ENCODE results near the gene C11orf97. TPM values are rescaled to one million over a fixed set of nuclear protein-coding genes. Genes with fewer than 3 reads are reported as not detected.

Gene C11orf97
- total and polyA plus RNA-seq, 2 experiments from 2014 or later, result not detected

- TF ChIP-seq POLR2AphosphoS5 (IDR thresholded peaks at IDR 0.05; ENCODE audit: low read depth), result no peak
Observed at GRCh38 chr11:94536386-94536785, 24.1 kb downstream of the C11orf97 start (continued).

- H3K4me2 ChIP-seq, result no peak overlapping the region
- H3K27ac ChIP-seq (ENCODE audit: low read depth), result no peak overlapping the region
- no peak for ATAC-seq
- no peaks in the 10 kb centered on the region for H3K36me3 ChIP-seq (ENCODE audit: insufficient read depth)
- DNase-seq (ENCODE audit: low spot score), result no peak
- no peaks in the 10 kb centered on the region for H3K9me2 ChIP-seq (ENCODE audit: insufficient read depth)
- Mint-ChIP-seq H3K4me1 (peaks cover 4% of the 10 kb centered on the region; the same call in 1 of the 3 replicates), H3K9me3 (no peaks in the 10 kb centered on the region), H3K36me3 (ENCODE audit: low read depth) (no peaks in the 10 kb centered on the region), H3K4me3 (no peak overlapping the region), H3K27ac (no peak overlapping the region), H3K27me3 (ENCODE audit: insufficient read depth, low read depth, poor library complexity) (peaks cover 5% of the 10 kb centered on the region)
- no peaks in the 10 kb centered on the region for H3K79me2 ChIP-seq (replicated peaks; ENCODE audit: insufficient read depth)
- no peaks in the 10 kb centered on the region for H4K20me1 ChIP-seq (replicated peaks; ENCODE audit: insufficient read depth)
- TF ChIP-seq EZH2 (IDR thresholded peaks at IDR 0.05; ENCODE audit: low read depth, unreplicated experiment) (no peak), CTCF (conservative IDR thresholded peaks at IDR 0.05; ENCODE audit: low read depth in 2 of 2) (no peak), ZNF114 (CRISPR knock-in tag; IDR thresholded peaks at IDR 0.05) (no peak), ZNF331 (CRISPR knock-in tag; IDR thresholded peaks at IDR 0.05; ENCODE audit: low read depth) (no peak), POLR2AphosphoS5 (IDR thresholded peaks at IDR 0.05; ENCODE audit: low read depth) (no peak), STAT1 (IDR thresholded peaks at IDR 0.05; ENCODE audit: unreplicated experiment) (no peak), ZNF462 (CRISPR knock-in tag; IDR thresholded peaks at IDR 0.05) (no peak), REST (IDR thresholded peaks at IDR 0.05; ENCODE audit: unreplicated experiment) (no peak)
- H3F3A ChIP-seq (replicated peaks; ENCODE audit: low read depth), result no peaks in the 10 kb centered on the region
- H3K27me3 ChIP-seq (ENCODE audit: insufficient read depth), result peaks cover 6% of the 10 kb centered on the region; the same call in 1 of the 2 replicates
- no peaks in the 10 kb centered on the region for H3K4me1 ChIP-seq (ENCODE audit: insufficient read depth)
- H2AFZ ChIP-seq, result no peak overlapping the region
- H3K4me3 ChIP-seq, result no peak overlapping the region
Observed at GRCh38 chr11:94537031-94537600, 24.9 kb downstream of the C11orf97 start.

Measured in GM23338 (cell line).